Measurements from ENCODE around the gene BCL11A.

DNA sequence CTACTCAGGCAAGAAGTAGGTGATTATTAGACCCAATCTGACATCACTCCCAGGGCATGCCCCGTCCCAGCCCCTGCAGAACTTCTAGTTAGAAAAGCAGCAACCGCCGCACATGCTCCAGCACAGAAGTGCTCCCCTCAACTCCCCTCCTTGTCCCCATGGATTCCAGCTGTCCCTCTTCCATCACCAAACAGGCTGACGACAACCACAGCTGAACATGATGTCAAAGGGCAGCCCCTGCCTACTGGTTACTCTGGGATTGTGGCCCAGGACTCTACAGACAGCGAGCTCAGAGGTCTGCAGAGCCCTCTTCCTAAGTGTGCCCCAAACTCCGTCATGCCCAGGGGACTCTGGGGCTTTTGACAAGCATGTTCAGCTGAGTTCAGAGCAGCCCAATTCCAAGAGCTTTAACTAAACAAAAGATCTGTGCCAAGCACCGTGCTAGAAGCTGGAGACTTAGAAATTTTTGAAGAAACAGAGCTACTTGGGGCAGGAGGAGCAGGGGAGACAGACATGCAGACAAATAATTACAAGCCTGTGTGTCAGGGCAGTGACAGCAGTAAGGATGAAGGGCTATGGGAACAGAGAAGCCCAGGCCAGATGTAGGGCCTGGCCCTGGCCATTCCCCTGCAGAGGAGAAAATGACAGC is 148.1 kb downstream of the BCL11A start:
- no peak for TF ChIP-seq CTCF (IDR thresholded peaks at IDR 0.05)
- TF ChIP-seq POLR2A (IDR thresholded peaks at IDR 0.05), result no peak
- no peak for TF ChIP-seq POLR2AphosphoS5 (IDR thresholded peaks at IDR 0.05)
